IPS-20b (cell line): Measurements from ENCODE around the gene GULP1.

Source experiments
- H3K27ac ChIP-seq: one replicate; pipeline ENCODE4 v1.5.1; 2013; ENCODE audit warnings: low read length
- H3K27me3 ChIP-seq: 2 replicates; pipeline ENCODE4 v1.6.1; 2013; ENCODE audit warnings: mild to moderate bottlenecking, low read length, inconsistent platforms; ENCODE audit not compliant: insufficient read depth
- H3K36me3 ChIP-seq: 2 replicates; pipeline ENCODE4 v1.6.1; 2013; ENCODE audit warnings: low read depth, mild to moderate bottlenecking, inconsistent platforms, low read length, moderate library complexity; ENCODE audit not compliant: insufficient read depth
- H3K4me1 ChIP-seq: 2 replicates; pipeline ENCODE4 v1.6.1; 2013; ENCODE audit warnings: mild to moderate bottlenecking, control low read depth, inconsistent platforms, low read length, moderate library complexity; ENCODE audit not compliant: insufficient read depth
- H3K4me3 ChIP-seq: 2 replicates; pipeline ENCODE4 v1.5.1; 2013; ENCODE audit warnings: mild to moderate bottlenecking, low read length, inconsistent platforms
- H3K9ac ChIP-seq: 2 replicates; pipeline ENCODE4 v1.6.1; 2013; ENCODE audit warnings: low read depth, mild to moderate bottlenecking, inconsistent platforms, low read length, moderate library complexity
- H3K9me3 ChIP-seq: 2 replicates; pipeline ENCODE4 v1.6.1; 2013; ENCODE audit warnings: mild to moderate bottlenecking, low read depth, low read length, inconsistent platforms; ENCODE audit not compliant: insufficient read depth

The GULP1 gene

GRCh38 chr2:188353282-188353681 is 61.6 kb downstream of the GULP1 start:
- Histone ChIP-seq H3K4me3 (no peak overlapping the region), H3K27ac (no peak overlapping the region), H3K9me3 (no peaks in the 10 kb centered on the region), H3K27me3 (no peaks in the 10 kb centered on the region), H3K9ac (no peak overlapping the region), H3K4me1 (0 out of 2 replicates have a peak, but pooled peaks cover 6% of the 10 kb centered on the region), H3K36me3 (no peaks in the 10 kb centered on the region)

GRCh38 chr2:188360485-188361263 is 69.0 kb downstream of the GULP1 start:
- no peak overlapping the region for H3K27ac ChIP-seq
- no peaks in the 10 kb centered on the region for H3K36me3 ChIP-seq
- H3K9ac ChIP-seq = no peak overlapping the region

GRCh38 chr2:188364033-188364630 is 72.5 kb downstream of the GULP1 start:
- Histone ChIP-seq H3K36me3 (no peaks in the 10 kb centered on the region), H3K9me3 (no peaks in the 10 kb centered on the region), H3K9ac (no peak overlapping the region), H3K4me1 (peaks cover 30% of the 10 kb centered on the region), H3K27ac (no peak overlapping the region), H3K4me3 (no peak overlapping the region), H3K27me3 (no peaks in the 10 kb centered on the region)

More at GRCh38 chr2:188360485-188361263, 69.0 kb downstream of the GULP1 start:
- Histone ChIP-seq H3K27me3 (no peaks in the 10 kb centered on the region), H3K9me3 (no peaks in the 10 kb centered on the region), H3K4me3 (no peak overlapping the region), H3K4me1 (peaks cover 28% of the 10 kb centered on the region)

- no peak overlapping the region for H3K27ac ChIP-seq
- no peak overlapping the region for H3K9ac ChIP-seq
- H3K4me3 ChIP-seq = no peak overlapping the region
- H3K27me3 ChIP-seq = no peaks in the 10 kb centered on the region
- no peaks in the 10 kb centered on the region for H3K36me3 ChIP-seq
- H3K9me3 ChIP-seq = no peaks in the 10 kb centered on the region
- H3K4me1 ChIP-seq = peaks cover 34% of the 10 kb centered on the region
Observed at GRCh38 chr2:188365058-188365641, 73.5 kb downstream of the GULP1 start.

GRCh38 chr2:188367164-188367563 is 75.5 kb downstream of the GULP1 start:
- no peak overlapping the region for H3K27ac ChIP-seq
- H3K4me1 ChIP-seq = peaks cover 41% of the 10 kb centered on the region
- no peaks in the 10 kb centered on the region for H3K27me3 ChIP-seq
- no peak overlapping the region for H3K9ac ChIP-seq
- no peaks in the 10 kb centered on the region for H3K9me3 ChIP-seq
- no peak overlapping the region for H3K4me3 ChIP-seq
- H3K36me3 ChIP-seq = no peaks in the 10 kb centered on the region

- H3K36me3 ChIP-seq = no peaks in the 10 kb centered on the region
Observed at GRCh38 chr2:188369365-188369764, 77.7 kb downstream of the GULP1 start.

GRCh38 chr2:188378371-188378950 is 86.8 kb downstream of the GULP1 start:
- Histone ChIP-seq H3K4me1 (no peaks in the 10 kb centered on the region), H3K9ac (no peak overlapping the region), H3K27ac (no peak overlapping the region), H3K36me3 (no peaks in the 10 kb centered on the region), H3K9me3 (peaks cover 9% of the 10 kb centered on the region; the same call in 1 of the 2 replicates), H3K27me3 (no peaks in the 10 kb centered on the region), H3K4me3 (no peak overlapping the region)

More at GRCh38 chr2:188369365-188369764, 77.7 kb downstream of the GULP1 start:
- H3K9ac ChIP-seq = no peak overlapping the region
- peaks cover 26% of the 10 kb centered on the region for H3K4me1 ChIP-seq
- H3K9me3 ChIP-seq = no peaks in the 10 kb centered on the region
- H3K4me3 ChIP-seq = no peak overlapping the region
- no peak overlapping the region for H3K27ac ChIP-seq
- H3K27me3 ChIP-seq = no peaks in the 10 kb centered on the region

GRCh38 chr2:188379748-188380147 is 88.1 kb downstream of the GULP1 start:
- H3K27ac ChIP-seq = no peak overlapping the region
- H3K9me3 ChIP-seq = peaks cover 17% of the 10 kb centered on the region
- H3K27me3 ChIP-seq = no peaks in the 10 kb centered on the region
- no peak overlapping the region for H3K4me3 ChIP-seq
- no peaks in the 10 kb centered on the region for H3K4me1 ChIP-seq
- H3K36me3 ChIP-seq = peaks cover 11% of the 10 kb centered on the region
- H3K9ac ChIP-seq = no peak overlapping the region

- Histone ChIP-seq H3K9ac (no peak overlapping the region), H3K36me3 (peaks cover 17% of the 10 kb centered on the region), H3K27me3 (no peaks in the 10 kb centered on the region), H3K27ac (no peak overlapping the region), H3K4me1 (no peaks in the 10 kb centered on the region), H3K4me3 (no peak overlapping the region), H3K9me3 (peaks cover 22% of the 10 kb centered on the region)
Observed at GRCh38 chr2:188380280-188380679, 88.6 kb downstream of the GULP1 start.

GRCh38 chr2:188381614-188382013 is 89.9 kb downstream of the GULP1 start:
- H3K27ac ChIP-seq = no peak overlapping the region
- H3K9ac ChIP-seq = no peak overlapping the region
- no peaks in the 10 kb centered on the region for H3K27me3 ChIP-seq
- peaks cover 30% of the 10 kb centered on the region for H3K9me3 ChIP-seq
- peaks cover 30% of the 10 kb centered on the region for H3K36me3 ChIP-seq
- no peaks in the 10 kb centered on the region for H3K4me1 ChIP-seq
- H3K4me3 ChIP-seq = no peak overlapping the region

GRCh38 chr2:188382107-188382506 is 90.4 kb downstream of the GULP1 start:
- Histone ChIP-seq H3K27me3 (no peaks in the 10 kb centered on the region), H3K4me1 (no peaks in the 10 kb centered on the region), H3K9me3 (peaks cover 30% of the 10 kb centered on the region), H3K27ac (no peak overlapping the region), H3K36me3 (peaks cover 30% of the 10 kb centered on the region), H3K9ac (no peak overlapping the region), H3K4me3 (no peak overlapping the region)
